HepG2 (cell line): ENCODE data around the gene CTBP1. TPM values are rescaled to one million over a fixed set of nuclear protein-coding genes. Genes with fewer than 3 reads are reported as not detected.
A peak's percentile ranks its signal among the peaks of the same experiment; 100 is the strongest.

ENCODE experiments used
- DPF2 ChIP-seq: sonication (generic); formaldehyde crosslinking; IDR thresholded peaks from 2 replicates; pipeline ENCODE4 v1.4.0; 2020; ENCODE audit warnings: mild to moderate bottlenecking, low read depth, missing genetic modification reagents, borderline replicate concordance
- FOXA3 ChIP-seq: IDR thresholded peaks from 2 replicates; pipeline ENCODE4 v1.6.1; 2016; ENCODE audit warnings: missing genetic modification reagents, missing compliant biosample characterization
- GFI1 ChIP-seq: sonication (generic); formaldehyde crosslinking; IDR thresholded peaks from 2 replicates; pipeline ENCODE4 v1.5.0; 2020; ENCODE audit warnings: missing genetic modification reagents, mild to moderate bottlenecking, borderline replicate concordance
- JDP2 ChIP-seq: sonication (generic); formaldehyde crosslinking; IDR thresholded peaks from 2 replicates; pipeline ENCODE4 v1.8.1; 2022; ENCODE audit warnings: missing genetic modification reagents, borderline replicate concordance
- NFYB ChIP-seq: sonication (generic); formaldehyde crosslinking; IDR thresholded peaks from 2 replicates; pipeline ENCODE4 v1.4.0; 2020; ENCODE audit warnings: missing genetic modification reagents
- RFXAP ChIP-seq: sonication (generic); formaldehyde crosslinking; IDR thresholded peaks from 2 replicates; pipeline ENCODE4 v1.4.0; 2020; ENCODE audit warnings: missing genetic modification reagents, borderline replicate concordance
- SAP130 ChIP-seq: IDR thresholded peaks from 2 replicates; pipeline ENCODE4 v1.6.1; 2016; ENCODE audit warnings: low read depth
- TARDBP ChIP-seq: sonication (generic); formaldehyde crosslinking; IDR thresholded peaks from 2 replicates; pipeline ENCODE4 v1.8.0; 2022; ENCODE audit warnings: mild to moderate bottlenecking, missing genetic modification reagents
- TEF ChIP-seq: sonication (generic); formaldehyde crosslinking; IDR thresholded peaks from 2 replicates; pipeline ENCODE4 v1.5.0; 2020; ENCODE audit warnings: missing genetic modification reagents
- WIZ ChIP-seq: sonication (generic); formaldehyde crosslinking; IDR thresholded peaks from 2 replicates; pipeline ENCODE4 v1.5.1; 2020; ENCODE audit warnings: mild to moderate bottlenecking, missing genetic modification reagents
- ZBTB38 ChIP-seq: sonication (generic); formaldehyde crosslinking; IDR thresholded peaks from 2 replicates; pipeline ENCODE4 v1.5.1; 2020; ENCODE audit warnings: mild to moderate bottlenecking, missing genetic modification reagents
- ZFP36L2 ChIP-seq: sonication (generic); formaldehyde crosslinking; IDR thresholded peaks from 2 replicates; pipeline ENCODE4 v1.4.0; 2020; ENCODE audit warnings: missing genetic modification reagents
- ZNF101 ChIP-seq: sonication (generic); formaldehyde crosslinking; IDR thresholded peaks from 2 replicates; pipeline ENCODE4 v1.4.0; 2020; ENCODE audit warnings: mild to moderate bottlenecking, low read depth, missing genetic modification reagents, borderline replicate concordance
- ZNF18 ChIP-seq: sonication (generic); formaldehyde crosslinking; IDR thresholded peaks from 2 replicates; pipeline ENCODE4 v1.8.0; 2022; ENCODE audit warnings: mild to moderate bottlenecking, missing genetic modification reagents; ENCODE audit not compliant: insufficient replicate concordance
- ZNF180 ChIP-seq: sonication (generic); formaldehyde crosslinking; IDR thresholded peaks from 2 replicates; pipeline ENCODE4 v1.4.0; 2020; ENCODE audit warnings: low read depth, missing genetic modification reagents, borderline replicate concordance
- ZNF282 ChIP-seq: fragments of 450-650 bp; IDR thresholded peaks from 2 replicates; pipeline ENCODE4 v1.6.1; 2018; ENCODE audit not compliant: partially characterized antibody
- ZNF414 ChIP-seq: sonication (generic); formaldehyde crosslinking; IDR thresholded peaks from 2 replicates; pipeline ENCODE4 v1.5.0; 2020; ENCODE audit warnings: missing genetic modification reagents
- ZNF510 ChIP-seq: sonication (generic); formaldehyde crosslinking; IDR thresholded peaks from 2 replicates; pipeline ENCODE4 v1.4.0; 2020; ENCODE audit warnings: low read depth, mild to moderate bottlenecking, missing genetic modification reagents
- ZNF713 ChIP-seq: sonication (generic); formaldehyde crosslinking; IDR thresholded peaks from 2 replicates; pipeline ENCODE4 v1.4.0; 2020; ENCODE audit warnings: mild to moderate bottlenecking, missing genetic modification reagents
- polyA plus RNA-seq, 8 experiments: library from polyadenylated mRNA; depleted of rRNA in 3 of 8; stranded (reverse) in 7 of 8; unstranded in 1 of 8; fragments of >200 nt; fragmentation: Illumina TruSeq in 4 of 8; extraction: Trizol in 4 of 8; gene quantifications; 2 replicates each; pipeline versions ENCODE4 v1.2.1 to v1.2.3, GENCODE V29; 2011 to 2016; ENCODE audit warnings: low read depth in 4 of 8, missing spikeins in 1 of 8, mixed read lengths in 1 of 8; ENCODE audit not compliant: insufficient read depth in 1 of 8
- total RNA-seq, 5 experiments: library from RNA; depleted of rRNA; stranded (reverse); fragments of >200 nt; fragmentation: Illumina TruSeq; extraction: Trizol; gene quantifications; 2 replicates each; pipeline ENCODE4 v1.2.3, GENCODE V29; 2016; ENCODE audit warnings: low read depth in 1 of 5
- TF ChIP-seq, protein P1 (sequence below): fragments of 450-650 bp; IDR thresholded peaks from 2 replicates; pipeline ENCODE4 v1.6.1; 2016
- TF ChIP-seq, protein P2 (sequence below): sonication (generic); formaldehyde crosslinking; IDR thresholded peaks from 2 replicates; pipeline ENCODE4 v1.8.0; 2022; ENCODE audit warnings: missing genetic modification reagents, low read depth, mild to moderate bottlenecking, borderline replicate concordance
- TF ChIP-seq, protein P3 (sequence below): sonication (generic); formaldehyde crosslinking; IDR thresholded peaks from 2 replicates; pipeline ENCODE4 v1.4.0; 2020; ENCODE audit warnings: missing genetic modification reagents, borderline replicate concordance

The CTBP1 gene
- total and polyA plus RNA-seq, 2 of the 13 experiments (the other 11 are each of a cell fraction or from before 2014, with no cell fraction given), result 78.5 to 112 TPM

DNA sequence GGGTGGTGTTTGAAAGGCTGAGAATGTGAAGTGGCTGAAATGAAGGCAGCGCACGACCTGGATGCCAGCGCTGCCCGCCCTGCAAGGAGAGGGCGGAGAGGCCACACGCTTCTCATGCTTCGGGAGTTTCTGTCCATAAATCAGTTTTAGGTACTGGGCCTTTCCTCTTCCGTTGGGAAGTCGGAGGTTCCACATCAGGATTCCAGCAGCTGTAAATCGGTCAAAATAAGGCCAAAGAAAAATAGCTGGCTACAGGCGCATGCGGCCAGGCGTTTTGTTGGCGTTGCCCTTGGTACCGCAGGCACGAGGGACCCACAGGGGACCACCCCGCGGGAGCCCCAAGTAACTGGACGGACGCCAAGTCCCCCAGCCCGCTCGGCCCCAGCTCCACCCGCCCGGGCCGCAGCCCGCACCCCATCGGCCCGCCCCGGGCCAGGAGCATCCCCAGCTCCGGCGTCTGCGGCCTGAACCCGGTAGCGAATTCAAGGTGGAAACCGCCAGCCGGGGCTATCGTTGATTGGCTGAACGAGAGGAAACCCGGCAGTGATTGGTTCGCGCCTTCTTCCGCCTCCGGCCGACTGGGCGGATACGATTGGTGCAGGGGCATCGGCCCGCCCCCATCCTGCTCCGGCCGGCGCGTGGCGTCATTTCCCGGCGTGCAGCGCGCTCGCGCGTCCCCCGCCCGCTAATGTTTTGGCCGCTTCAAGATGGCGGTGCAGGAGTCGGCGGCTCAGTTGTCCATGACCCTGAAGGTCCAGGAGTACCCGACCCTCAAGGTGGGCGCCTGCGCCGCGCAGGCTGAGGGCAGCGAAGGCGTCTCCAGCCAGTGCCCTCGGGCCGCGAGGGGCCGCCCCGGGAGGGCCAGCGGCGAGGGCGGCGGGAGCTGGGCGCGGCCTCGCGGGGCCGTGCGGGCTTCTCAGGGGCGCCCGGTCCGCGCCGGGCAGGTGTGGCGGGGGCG lies 40.6 kb upstream of the CTBP1 start, which contains the start of gene MAEA (continued):
- TF ChIP-seq, protein P1, sequence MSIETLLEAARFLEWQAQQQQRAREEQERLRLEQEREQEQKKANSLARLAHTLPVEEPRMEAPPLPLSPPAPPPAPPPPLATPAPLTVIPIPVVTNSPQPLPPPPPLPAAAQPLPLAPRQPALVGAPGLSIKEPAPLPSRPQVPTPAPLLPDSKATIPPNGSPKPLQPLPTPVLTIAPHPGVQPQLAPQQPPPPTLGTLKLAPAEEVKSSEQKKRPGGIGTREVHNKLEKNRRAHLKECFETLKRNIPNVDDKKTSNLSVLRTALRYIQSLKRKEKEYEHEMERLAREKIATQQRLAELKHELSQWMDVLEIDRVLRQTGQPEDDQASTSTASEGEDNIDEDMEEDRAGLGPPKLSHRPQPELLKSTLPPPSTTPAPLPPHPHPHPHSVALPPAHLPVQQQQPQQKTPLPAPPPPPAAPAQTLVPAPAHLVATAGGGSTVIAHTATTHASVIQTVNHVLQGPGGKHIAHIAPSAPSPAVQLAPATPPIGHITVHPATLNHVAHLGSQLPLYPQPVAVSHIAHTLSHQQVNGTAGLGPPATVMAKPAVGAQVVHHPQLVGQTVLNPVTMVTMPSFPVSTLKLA, result peak; percentile 76
- TF ChIP-seq GFI1 (CRISPR knock-in tag) (no peak), ZNF282 (no peak), SAP130 (CRISPR knock-in tag) (peak; percentile 98), ZFP36L2 (CRISPR knock-in tag) (no peak), DPF2 (CRISPR knock-in tag) (no peak), TARDBP (peak; percentile 70), ZNF713 (CRISPR knock-in tag) (no peak), TEF (no peak), ZNF180 (no peak), NFYB (CRISPR knock-in tag) (peak; percentile 95), ZNF18 (CRISPR knock-in tag) (no peak), ZBTB38 (CRISPR knock-in tag) (peak; percentile 64; the same call in 1 of the 2 replicates), JDP2 (CRISPR knock-in tag) (no peak; the same call in 1 of the 2 replicates), WIZ (CRISPR knock-in tag) (no peak), ZNF414 (no peak), ZNF101 (CRISPR knock-in tag) (no peak), RFXAP (CRISPR knock-in tag) (peak; percentile 65; the same call in 1 of the 2 replicates), FOXA3 (CRISPR knock-in tag) (no peak), ZNF510 (CRISPR knock-in tag) (no peak)
- TF ChIP-seq, protein P2, sequence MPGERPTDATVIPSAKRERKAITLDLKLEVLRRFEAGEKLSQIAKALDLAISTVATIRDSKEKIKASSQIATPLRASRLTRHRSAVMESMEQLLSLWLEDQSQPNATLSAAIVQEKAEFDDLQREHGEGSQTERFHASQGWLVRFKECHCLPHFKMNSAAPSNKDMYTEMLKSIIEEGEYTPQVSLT (CRISPR knock-in tag), result no peak
- TF ChIP-seq, protein P3, sequence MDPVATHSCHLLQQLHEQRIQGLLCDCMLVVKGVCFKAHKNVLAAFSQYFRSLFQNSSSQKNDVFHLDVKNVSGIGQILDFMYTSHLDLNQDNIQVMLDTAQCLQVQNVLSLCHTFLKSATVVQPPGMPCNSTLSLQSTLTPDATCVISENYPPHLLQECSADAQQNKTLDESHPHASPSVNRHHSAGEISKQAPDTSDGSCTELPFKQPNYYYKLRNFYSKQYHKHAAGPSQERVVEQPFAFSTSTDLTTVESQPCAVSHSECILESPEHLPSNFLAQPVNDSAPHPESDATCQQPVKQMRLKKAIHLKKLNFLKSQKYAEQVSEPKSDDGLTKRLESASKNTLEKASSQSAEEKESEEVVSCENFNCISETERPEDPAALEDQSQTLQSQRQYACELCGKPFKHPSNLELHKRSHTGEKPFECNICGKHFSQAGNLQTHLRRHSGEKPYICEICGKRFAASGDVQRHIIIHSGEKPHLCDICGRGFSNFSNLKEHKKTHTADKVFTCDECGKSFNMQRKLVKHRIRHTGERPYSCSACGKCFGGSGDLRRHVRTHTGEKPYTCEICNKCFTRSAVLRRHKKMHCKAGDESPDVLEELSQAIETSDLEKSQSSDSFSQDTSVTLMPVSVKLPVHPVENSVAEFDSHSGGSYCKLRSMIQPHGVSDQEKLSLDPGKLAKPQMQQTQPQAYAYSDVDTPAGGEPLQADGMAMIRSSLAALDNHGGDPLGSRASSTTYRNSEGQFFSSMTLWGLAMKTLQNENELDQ, result no peak
